ENCODE data around the gene TMEM8B.

TMEM8B gene

GRCh38 chr9:35829084-35829763 lies at the start of gene TMEM8B:
TSS of gene TMEM8B (plus strand) at chr9:35829228. CDS start at chr9:35829448, 220 bp downstream.
- peak; percentile 95 for DNase-seq

- DNase-seq = no peak
Observed at GRCh38 chr9:35781066-35781465, 48.0 kb upstream of the TMEM8B start.

GRCh38 chr9:35783418-35783817 lies 45.6 kb upstream of the TMEM8B start:
- no peak for DNase-seq

GRCh38 chr9:35789541-35789940 lies 39.5 kb upstream of the TMEM8B start:
- no peak for DNase-seq

- DNase-seq = no peak
Observed at GRCh38 chr9:35790025-35790384, 39.0 kb upstream of the TMEM8B start.

- peak; percentile 56 for DNase-seq
Observed at GRCh38 chr9:35790385-35791296, 38.4 kb upstream of the TMEM8B start.

GRCh38 chr9:35791297-35791921 lies 37.6 kb upstream of the TMEM8B start, which contains the start of gene NPR2:
TSS of gene NPR2 (plus strand) at chr9:35791591. CDS start at chr9:35792409, 818 bp downstream.
- no peak for DNase-seq

- no peak for DNase-seq
Observed at GRCh38 chr9:35792024-35792813, 36.8 kb upstream of the TMEM8B start.

GRCh38 chr9:35792826-35793225 lies 36.2 kb upstream of the TMEM8B start:
- DNase-seq = no peak

- no peak for DNase-seq
Observed at GRCh38 chr9:35793461-35793860, 35.6 kb upstream of the TMEM8B start.

GRCh38 chr9:35795695-35796094 lies 33.3 kb upstream of the TMEM8B start:
- DNase-seq = no peak

GRCh38 chr9:35797311-35798109 lies 31.5 kb upstream of the TMEM8B start:
- no peak for DNase-seq

GRCh38 chr9:35798658-35799374 lies 30.2 kb upstream of the TMEM8B start:
- no peak for DNase-seq

- no peak for DNase-seq
Observed at GRCh38 chr9:35800530-35800929, 28.5 kb upstream of the TMEM8B start.

- no peak for DNase-seq
Observed at GRCh38 chr9:35801328-35802128, 27.5 kb upstream of the TMEM8B start.

GRCh38 chr9:35806101-35806500 lies 22.9 kb upstream of the TMEM8B start:
- DNase-seq = no peak

GRCh38 chr9:35808433-35808832 lies 20.6 kb upstream of the TMEM8B start:
- no peak for DNase-seq

- no peak for DNase-seq
Observed at GRCh38 chr9:35810122-35810521, 18.9 kb upstream of the TMEM8B start.

GRCh38 chr9:35811381-35812024 lies 17.5 kb upstream of the TMEM8B start:
- no peak for DNase-seq

All from COR-L47 (cell line).